GM18867 (cell line): ENCODE data around the gene TNXB.
"Not testable (repeated sequence)": the region's sequence is repeated elsewhere in the genome, so short reads cannot be mapped to it uniquely, and the experiment has no call there.

Experiments
- ATAC-seq: cut with Tn5 transposase; IDR thresholded peaks from one replicate; pipeline ENCODE4 v1.9.1; 2021; ENCODE audit warnings: mild to moderate bottlenecking, moderate library complexity; ENCODE audit not compliant: unreplicated experiment

The TNXB gene

DNA sequence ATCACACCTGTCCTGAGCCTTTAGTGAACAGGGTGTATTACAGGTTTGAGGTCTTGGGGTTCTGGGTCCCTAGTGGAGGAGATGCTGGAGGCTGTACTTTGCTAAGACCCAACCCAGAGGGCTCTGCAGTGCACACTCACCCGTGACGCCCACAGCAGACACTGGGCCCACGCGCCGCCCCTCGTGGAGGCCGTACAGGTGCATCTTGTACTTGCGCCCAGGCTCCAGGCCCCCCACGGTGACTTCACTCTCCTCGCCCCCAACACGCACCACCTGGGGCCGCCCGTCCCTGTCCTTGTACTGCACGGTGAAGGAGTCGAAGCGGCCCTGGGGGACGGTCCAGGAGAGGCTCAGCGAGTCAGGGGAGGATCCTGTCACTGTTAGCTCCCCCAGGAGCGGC lies 41.6 kb downstream of the TNXB start:
- ATAC-seq, result not testable (repeated sequence)

DNA sequence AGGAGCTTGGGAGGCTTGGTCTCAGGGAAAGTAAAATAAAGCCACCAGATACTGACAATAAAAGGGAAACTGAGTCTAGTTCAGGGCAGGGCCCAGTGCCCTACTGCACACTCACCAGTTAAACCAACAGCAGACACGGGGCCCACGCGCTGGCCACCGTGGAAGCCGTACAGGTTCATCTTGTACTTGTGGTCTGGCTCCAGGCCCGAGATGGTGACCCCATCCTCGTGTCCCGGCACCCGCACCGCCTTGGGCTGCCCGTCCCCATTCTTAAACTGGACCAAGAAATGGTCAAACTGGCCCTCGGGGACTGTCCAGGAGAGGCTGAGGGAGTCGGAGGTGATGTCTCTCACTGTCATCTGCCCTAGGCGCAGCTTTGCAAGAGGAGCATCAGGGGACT lies 44.4 kb downstream of the TNXB start:
- ATAC-seq, result no peak

DNA sequence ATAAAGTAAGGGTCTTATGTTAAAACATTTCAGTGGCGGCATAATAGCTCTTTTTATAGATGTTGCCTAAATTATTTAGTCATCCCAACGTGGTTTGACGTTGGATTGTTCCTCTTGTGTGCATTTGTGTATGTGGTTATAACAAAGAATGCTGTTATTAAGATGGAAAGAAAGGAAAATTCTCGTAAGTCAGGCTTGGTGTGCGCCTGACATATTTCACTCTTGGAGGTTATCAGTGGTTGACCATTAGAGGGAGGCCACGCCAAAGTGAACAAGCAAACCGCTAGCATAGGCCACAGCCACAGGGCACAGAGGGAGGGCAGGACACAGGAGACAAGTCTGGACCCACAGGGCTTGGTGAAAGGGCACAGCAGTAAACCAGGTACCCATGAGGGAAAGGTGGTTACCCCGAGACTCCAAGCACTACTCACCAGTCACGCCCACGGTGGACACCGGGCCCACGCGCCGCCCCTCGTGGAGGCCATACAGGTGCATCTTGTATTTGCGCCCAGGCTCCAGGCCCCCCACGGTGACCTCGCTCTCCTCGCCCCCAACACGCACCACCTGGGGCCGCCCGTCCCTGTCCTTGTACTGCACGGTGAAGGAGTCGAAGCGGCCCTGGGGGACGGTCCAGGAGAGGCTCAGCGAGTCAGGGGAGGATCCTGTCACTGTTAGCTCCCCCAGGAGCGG lies 48.0 kb downstream of the TNXB start:
- no peak for ATAC-seq

DNA sequence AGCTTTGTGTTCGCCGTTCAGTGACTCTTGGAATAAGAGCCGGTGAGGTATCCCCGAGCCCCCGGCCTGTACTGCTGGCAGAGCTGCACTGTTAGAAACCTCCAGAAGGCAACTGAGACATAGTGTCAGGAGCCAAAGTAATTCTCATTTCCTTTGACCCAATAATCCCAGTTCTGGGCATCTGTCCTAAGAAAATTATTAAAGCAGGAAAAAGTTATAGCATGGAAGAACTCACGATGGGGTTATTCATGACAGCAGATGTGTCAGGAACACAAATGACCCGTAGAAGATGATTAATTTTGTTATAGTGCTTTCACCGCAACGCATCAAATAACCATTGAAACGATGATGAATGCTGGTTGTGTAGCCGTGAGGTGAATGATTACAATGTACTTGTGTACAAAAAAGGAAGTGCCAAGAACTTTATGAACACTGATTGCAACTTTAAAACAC lies 50.6 kb downstream of the TNXB start:
- no peak for ATAC-seq

DNA sequence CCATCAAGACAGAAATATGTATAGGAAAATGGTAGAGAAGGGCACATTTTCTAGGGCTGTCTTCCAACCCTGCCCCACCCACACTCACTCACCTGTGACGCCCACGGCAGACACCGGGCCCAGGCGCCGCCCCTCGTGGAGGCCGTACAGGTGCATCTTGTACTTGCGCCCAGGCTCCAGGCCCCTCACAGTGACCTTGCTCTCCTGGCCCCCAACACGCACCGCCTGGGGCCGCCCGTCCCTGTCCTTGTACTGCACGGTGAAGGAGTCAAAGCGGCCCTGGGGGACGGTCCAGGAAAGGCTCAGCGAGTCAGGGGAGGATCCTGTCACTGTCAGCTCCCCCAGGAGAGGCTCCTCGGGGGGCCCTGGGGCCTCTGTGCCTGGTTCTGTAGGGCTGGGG lies 51.2 kb downstream of the TNXB start:
- no peak for ATAC-seq

DNA sequence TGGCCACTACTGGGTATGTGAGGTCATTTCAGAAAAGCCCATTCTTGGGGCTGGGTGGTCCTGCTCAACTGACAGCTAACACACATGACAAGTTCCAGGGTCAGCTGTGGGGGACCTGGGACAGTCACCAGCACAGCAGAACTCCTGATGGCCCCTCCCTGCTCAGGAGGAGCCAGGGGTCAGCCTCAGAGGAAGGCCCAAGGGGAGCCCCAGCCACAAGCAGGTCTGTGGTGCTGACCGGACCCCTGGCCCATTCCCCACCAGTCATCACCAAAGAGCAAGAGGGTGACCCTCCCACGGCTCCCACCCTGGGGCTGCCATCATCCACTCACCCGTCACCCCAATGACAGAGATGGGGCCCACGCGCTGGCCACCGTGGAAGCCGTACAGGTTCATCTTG lies 52.9 kb downstream of the TNXB start:
- ATAC-seq, result no peak

DNA sequence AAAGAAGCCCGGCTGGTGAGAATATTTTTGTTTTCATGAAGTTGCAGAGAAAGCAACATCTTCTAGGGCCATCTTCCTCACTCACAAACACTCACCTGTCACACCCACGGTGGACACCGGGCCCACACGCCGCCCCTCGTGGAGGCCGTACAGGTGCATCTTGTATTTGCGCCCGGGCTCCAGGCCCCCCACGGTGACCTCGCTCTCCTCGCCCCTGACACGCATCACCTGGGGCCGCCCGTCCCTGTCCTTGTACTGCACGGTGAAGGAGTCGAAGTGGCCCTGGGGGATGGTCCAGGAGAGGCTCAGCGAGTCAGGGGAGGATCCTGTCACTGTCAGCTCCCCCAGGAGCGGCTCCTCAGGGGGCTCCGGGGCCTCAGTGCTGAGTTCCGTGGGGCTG lies 53.4 kb downstream of the TNXB start:
- ATAC-seq, result not testable (repeated sequence)

DNA sequence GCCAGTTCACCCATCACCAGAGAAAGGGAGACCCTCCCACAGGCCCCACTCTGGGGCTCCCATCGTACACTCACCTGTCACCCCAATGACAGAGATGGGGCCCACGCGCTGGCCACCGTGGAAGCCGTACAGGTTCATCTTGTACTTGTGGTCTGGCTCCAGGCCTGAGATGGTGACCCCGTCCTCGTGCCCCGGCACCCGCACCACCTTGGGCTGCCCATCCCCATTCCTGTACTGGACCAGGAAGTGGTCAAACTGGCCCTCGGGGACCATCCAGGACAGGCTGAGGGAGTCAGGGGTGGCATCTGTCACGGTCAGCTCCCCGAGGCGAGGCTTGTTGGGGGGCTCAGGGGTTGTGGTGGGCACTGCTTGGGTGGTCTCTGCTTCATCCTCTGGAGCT lies 55.8 kb downstream of the TNXB start:
- ATAC-seq, result not testable (repeated sequence)

DNA sequence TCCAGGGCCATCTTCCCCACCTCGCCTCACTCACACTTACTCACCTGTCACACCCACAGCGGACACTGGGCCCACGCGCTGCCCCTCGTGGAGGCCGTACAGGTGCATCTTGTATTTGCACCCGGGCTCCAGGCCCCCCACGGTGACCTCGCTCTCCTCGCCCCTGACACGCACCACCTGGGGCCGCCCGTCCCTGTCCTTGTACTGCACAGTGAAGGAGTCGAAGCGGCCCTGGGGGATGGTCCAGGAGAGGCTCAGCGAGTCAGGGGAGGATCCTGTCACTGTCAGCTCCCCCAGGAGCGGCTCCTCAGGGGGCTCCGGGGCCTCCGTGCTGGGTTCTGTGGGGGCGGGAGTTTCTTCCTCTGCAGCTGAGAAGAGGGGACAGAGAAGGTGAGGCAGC lies 56.5 kb downstream of the TNXB start:
- not testable (repeated sequence) for ATAC-seq

DNA sequence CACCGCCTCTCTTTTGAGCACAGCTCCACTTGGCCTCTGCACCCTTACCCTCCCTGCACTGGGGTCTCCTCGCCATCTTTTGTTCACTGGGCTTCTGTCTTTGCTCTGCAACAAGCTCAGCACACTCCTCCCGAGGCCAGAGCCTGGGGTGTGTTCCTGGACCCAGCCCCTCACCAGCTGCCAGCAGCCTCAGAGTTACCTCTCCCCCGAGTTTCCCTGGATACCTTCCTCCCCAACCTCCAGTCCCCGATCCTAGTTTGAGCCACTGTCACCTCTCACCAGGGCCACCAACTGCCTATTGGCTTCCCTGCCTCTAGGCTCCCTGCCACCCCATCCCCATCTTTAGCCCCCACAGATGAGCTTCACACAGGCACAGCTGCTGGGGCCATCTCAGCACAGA lies 58.6 kb downstream of the TNXB start:
- no peak for ATAC-seq

DNA sequence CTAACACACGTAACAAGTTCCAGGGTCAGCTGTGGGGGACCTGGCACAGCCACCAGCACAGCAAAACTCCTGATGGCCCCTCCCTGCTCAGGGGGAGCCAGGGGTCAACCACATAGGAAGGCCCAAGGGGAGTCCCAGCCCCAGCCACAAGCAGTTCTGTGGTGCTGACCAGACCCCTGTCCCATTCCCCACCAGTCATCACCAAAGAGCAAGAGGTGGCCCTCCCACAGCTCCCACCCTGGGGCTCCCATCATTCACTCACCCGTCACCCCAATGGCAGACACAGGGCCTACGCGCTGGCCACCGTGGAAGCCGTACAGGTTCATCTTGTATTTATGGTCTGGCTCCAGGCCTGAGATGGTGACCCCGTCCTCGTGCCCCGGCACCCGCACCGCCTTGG lies 59.4 kb downstream of the TNXB start:
- not testable (repeated sequence) for ATAC-seq

DNA sequence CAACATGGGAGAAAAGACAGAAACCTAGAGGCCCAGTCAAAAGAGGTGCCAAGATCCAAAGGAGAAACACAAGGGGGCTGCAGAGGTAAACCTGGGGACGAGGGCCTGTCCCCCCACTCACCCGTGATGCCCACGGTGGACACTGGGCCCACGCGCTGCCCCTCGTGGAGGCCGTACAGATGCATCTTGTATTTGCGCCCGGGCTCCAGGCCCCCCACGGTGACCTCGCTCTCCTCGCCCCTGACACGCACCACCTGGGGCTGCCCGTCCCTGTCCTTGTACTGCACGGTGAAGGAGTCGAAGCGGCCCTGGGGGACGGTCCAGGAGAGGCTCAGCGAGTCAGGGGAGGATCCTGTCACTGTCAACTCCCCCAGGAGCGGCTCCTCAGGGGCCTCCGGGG lies 60.0 kb downstream of the TNXB start:
- ATAC-seq, result not testable (repeated sequence)

DNA sequence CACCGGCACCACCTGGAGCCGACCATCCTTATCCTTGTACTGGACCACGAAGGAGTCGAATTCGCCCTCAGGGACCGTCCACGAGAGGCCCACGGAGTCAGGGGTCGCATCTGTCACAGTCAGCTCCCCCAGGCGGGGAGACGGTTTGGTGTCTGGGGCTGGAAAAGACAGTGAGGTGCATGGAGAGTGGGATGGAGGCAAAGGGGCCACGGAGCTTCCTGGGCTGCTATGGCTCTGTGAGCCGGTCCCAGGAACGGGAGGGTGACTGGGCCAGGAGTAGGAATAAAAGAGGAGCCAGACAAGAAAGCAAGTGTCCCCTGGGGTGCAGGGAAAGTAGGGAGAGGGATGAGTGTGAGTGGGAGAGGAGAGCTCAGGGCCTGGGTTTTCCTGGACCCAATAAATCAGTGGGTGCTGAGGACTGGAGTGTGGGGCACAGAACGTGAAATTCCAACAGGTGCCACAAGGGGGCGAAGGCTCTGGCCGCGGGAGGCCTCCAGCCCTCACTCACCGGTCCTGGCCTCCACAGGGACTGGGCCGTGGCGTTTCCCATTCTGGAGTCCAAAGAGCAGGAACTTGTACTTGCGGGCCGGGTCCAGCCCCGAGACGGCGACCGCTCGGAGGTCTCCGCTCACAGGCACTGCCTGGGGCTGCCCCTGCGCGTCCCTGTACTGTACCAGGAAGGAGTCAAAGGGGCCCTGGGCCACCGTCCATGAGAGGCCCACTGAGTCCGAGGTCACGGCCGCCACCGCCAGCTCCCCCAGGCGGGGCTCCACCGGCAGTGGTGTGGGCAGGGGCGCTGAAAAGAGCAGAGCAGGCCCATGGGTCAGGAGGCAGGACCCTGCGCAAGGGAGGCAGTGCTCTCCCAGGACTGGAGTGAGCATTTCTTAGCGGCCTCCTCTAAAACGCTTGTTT lies 61.0 kb downstream of the TNXB start:
- ATAC-seq, result no peak

DNA sequence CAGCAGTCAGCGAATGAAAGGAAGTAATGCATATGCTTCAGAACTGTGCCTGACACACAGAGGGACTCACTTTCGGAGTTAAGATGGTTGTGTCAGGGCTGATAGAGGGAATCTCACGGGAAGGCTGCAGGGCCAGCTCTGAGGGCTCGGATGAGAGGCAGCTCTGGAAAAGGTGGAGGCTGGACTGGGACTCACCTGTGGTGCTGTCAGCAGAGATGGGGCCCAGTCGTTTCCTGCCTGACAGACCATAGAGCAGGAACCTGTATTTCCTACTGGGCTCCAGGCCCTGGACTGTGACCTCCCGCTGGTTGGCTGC lies 61.6 kb downstream of the TNXB start:
- no peak for ATAC-seq

DNA sequence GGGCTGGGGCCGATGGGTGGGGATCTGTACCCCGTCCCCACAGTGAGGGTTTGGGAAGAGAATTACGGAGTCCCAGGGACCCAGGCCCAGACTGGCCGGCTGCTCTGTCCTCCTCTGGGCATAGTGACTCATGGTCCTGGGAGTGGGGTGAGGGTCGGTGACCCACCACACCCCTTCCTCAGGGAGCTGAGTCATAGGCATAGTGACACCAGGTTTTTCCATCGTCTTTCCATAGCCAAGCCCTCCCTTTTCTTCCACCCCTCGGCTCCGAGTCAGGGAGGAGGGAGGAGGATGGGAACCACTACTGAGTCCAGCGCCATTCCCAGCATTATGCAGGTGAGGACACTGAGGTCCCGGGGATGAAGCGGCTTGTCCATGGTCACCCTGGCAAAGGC lies 62.1 kb downstream of the TNXB start:
- ATAC-seq, result no peak

DNA sequence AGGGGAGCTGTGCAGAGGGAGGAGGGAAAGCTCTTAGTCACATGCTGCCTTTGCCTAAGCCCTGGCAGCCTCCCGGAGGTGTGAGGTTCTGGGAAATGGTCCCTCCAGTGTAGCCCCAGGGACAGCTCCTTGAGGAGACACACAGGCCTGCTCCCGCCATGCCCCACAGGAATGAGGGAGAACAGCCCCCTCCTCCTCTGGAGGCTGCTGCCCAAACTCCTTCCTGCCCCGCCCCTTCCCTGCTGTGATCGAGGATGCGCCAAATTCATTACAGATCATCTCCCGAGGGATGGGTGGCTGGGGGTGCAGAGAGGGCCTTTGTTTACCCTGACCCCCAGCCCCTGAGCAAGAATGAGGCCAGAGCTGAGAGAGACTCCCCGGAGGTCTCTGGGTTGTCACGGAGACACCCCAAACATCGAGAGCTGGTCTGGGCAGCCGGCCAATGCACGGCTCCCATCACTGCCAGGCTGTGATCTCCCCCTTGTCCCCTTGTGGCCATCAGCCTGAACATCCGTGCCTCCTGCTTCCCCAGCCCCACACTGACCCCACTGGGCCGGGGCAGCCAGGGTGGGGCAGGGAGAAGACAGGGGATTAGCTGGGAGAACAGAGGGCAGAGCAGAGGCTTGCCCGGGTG lies 62.6 kb downstream of the TNXB start:
- ATAC-seq, result no peak

DNA sequence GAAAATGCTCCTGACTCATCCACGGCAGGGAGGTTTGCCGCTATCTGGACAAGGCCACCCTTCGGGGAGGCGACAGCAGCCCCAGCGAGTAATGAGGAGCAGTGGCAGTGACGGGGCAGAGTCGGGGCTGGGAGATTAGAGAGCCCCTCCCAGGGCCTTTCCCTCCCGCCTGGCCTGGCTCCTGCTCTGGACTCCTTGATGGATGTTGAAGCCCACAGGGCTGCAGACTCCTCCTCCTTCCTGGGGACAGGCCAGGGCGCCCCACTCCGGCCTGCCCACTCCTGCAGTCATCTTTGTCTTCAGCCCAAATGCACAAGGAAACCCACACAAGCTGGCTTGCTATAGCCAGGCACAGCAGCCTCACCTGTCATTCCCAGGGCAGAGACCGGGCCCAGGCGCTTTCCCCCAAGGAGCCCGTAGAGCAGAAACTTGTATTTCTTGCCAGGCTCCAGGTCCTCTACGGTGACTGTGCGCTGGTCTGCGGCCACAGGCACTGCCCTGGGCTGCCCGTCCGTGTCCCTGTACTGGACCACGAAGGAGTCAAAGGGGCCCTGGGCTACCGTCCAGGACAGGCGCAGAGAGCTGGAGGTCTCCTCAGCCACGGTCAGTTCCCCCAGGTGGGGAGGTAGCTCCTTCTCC lies 63.2 kb downstream of the TNXB start:
- ATAC-seq, result no peak

DNA sequence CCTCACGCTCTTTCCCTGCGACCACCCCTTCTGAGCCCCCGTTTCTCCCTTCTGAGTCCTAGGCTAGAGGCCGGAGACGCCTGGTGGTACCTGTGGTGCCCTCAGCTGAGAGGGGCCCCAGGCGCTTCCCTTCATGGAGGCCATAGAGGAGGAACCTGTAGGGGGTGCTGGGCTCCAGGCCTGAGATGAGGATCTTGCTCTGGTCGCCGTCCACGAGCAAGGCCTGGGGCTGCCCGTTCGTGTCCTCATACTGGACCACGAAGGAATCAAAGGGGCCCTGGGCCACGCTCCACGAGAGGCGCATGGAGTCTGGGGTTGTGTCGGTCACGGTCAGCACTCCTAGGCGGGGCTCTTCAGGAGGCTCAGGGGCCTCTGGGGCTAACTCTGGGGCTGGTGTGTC lies 64.2 kb downstream of the TNXB start:
- not testable (repeated sequence) for ATAC-seq

DNA sequence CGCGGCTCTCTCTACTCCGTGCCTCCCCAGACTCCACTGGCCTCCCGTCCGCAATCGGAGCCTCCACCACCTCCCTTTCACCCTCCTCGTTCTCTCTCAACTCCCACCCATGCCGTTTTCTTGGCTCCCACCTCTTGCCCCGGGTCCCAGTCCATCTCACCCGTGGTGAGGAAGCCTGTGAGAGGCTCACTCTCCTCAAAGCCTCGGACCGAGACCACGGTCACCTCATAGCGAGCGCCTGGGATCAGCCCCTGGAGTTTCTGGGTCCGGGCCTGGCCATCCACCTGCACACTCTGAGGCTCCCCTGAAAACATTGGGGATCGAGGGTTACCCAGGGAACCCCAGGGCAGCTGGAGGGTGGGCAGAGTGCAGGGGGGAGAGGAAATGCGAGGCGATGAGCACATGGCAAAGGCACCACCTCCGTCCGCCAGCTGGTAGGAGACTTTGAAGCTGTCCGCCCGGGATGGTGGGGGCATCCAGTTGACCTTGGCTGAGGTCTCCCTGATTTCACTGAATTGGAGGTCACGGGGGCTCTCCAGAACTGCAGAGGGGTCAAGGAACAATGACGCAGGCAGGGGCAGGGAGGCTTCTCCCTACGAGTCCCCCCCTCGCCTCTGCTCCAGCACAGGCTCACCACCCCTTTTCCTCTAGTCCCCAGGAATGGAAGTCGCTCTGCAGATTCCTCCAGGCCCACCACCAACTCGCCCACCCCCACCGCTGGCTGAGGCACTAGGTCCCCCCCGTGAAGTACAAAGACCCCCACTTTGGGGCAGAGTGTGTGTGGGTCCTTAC lies 65.4 kb downstream of the TNXB start:
- not testable (repeated sequence) for ATAC-seq

DNA sequence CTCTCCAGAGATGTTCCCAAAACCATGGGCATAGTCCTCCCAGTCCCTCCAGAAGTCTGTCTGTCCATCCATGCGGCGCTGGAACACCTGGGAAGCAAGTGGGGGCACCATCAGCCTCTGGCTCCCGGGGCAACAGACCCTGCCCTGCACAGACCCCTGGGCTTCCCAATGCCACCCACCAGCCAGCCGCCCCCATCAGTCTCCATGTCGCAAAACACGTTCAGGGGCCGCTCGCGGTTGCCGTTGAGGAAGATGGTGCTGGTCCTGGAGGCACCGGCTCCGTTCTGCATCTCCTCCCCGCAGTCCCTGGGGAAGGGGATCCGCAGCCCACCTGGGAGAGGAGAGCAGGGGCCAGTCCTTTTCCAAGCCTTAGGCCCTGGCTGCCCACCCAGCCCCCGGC lies 66.9 kb downstream of the TNXB start:
- not testable (repeated sequence) for ATAC-seq

DNA sequence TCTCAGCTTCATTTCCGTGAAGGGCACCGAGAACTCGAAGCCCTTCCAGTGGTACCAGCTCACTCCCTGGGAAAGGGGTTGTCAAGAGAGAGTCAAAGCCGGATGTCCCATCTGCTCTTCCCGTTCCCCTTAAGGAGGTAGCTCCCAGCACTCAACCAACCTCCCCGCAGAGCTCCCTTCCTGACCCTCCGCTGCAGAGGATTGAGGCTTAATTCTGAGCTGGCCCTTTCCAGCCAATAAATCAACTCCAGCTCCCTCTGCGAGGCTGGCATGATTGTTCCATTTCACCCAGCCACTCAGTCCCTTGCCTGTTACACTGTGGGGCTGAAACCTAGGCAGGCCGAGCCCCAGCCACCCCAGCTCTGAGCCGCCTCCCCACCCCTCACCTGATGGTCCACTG lies 67.8 kb downstream of the TNXB start:
- ATAC-seq, result not testable (repeated sequence)
